ENCODE data around the gene PDE9A.
"Not testable (repeated sequence)": the region's sequence is repeated elsewhere in the genome, so short reads cannot be mapped to it uniquely, and the experiment has no call there.

Gene PDE9A

GRCh38 chr21:42624936-42625335, 28.5 kb upstream of the PDE9A start:
- DNase-seq: no peak

- DNase-seq: no peak
Measured at GRCh38 chr21:42626171-42626570, 27.2 kb upstream of the PDE9A start.

- no peak for DNase-seq
Measured at GRCh38 chr21:42627527-42628289, 25.7 kb upstream of the PDE9A start.

GRCh38 chr21:42628466-42629061, 24.9 kb upstream of the PDE9A start:
- DNase-seq: not testable (repeated sequence)

- no peak for DNase-seq
Measured at GRCh38 chr21:42629933-42630589, 23.4 kb upstream of the PDE9A start.

- DNase-seq: no peak
Measured at GRCh38 chr21:42630626-42631025, 22.8 kb upstream of the PDE9A start.

- DNase-seq: no peak
Measured at GRCh38 chr21:42631142-42631541, 22.3 kb upstream of the PDE9A start.

- DNase-seq: no peak
Measured at GRCh38 chr21:42632336-42632751, 21.1 kb upstream of the PDE9A start.

GRCh38 chr21:42632771-42633690, 20.4 kb upstream of the PDE9A start:
- DNase-seq: no peak

- no peak for DNase-seq
Measured at GRCh38 chr21:42633858-42634257, 19.6 kb upstream of the PDE9A start.

- no peak for DNase-seq
Measured at GRCh38 chr21:42635848-42636519, 17.4 kb upstream of the PDE9A start.

GRCh38 chr21:42636520-42637266, 16.7 kb upstream of the PDE9A start:
- no peak for DNase-seq

- no peak for DNase-seq
Measured at GRCh38 chr21:42637267-42638041, 16.0 kb upstream of the PDE9A start.

- no peak for DNase-seq
Measured at GRCh38 chr21:42638266-42638863, 15.1 kb upstream of the PDE9A start.

- DNase-seq: no peak
Measured at GRCh38 chr21:42639646-42640152, 13.7 kb upstream of the PDE9A start.

GRCh38 chr21:42640486-42640885, 12.9 kb upstream of the PDE9A start:
- DNase-seq: no peak

GRCh38 chr21:42641311-42642218, 11.9 kb upstream of the PDE9A start:
- DNase-seq: no peak

- no peak for DNase-seq
Measured at GRCh38 chr21:42642219-42642745, 11.1 kb upstream of the PDE9A start.
